HepG2 (cell line): Measurements from ENCODE around the gene GNB3. TPM values are rescaled to one million over a fixed set of nuclear protein-coding genes. Genes with fewer than 3 reads are reported as not detected.

Experiments used
- ATAC-seq: fragments of 200-7000 bp; cut with Tn5 transposase; 3 replicates; pipeline ENCODE4 v1.9.1; 2020; ENCODE audit warnings: mild to moderate bottlenecking, moderate library complexity
- BruUV-seq: library from RNA; stranded (reverse); fragments of 400-500 nt; replicated peaks from 2 replicates; lab custom pipeline; 2021; lab: Mats Ljungman, UMichigan
- CTCF ChIA-PET: fragments of 300-600 bp; formaldehyde crosslinking; extraction: SDS; loops from one replicate; lab custom pipeline; 2021; ENCODE audit warnings: low total read pairs, inconsistent platforms, low intra/inter-chr PET ratio; lab: Yijun Ruan, JAX
- POLR2A ChIA-PET: fragments of 350-600 bp; sonication (Branson Sonifier 250); formaldehyde crosslinking; loops from one replicate; lab custom pipeline; 2020; ENCODE audit warnings: antibody characterized with exemption, inconsistent platforms; lab: Yijun Ruan, JAX
- DNase-seq: peaks from one replicate; pipeline ENCODE4 v3.0.0-alpha.2; 2015; ENCODE audit warnings: low spot score
- FAIRE-seq: peaks from 3 replicates; lab custom pipeline; 2011; peaks lifted over from hg19 to GRCh38; lab: Jason Lieb, UNC
- H2AFZ ChIP-seq: one replicate; pipeline ENCODE4 v1.6.1; 2011; ENCODE audit warnings: low read length, inconsistent platforms
- H3K27ac ChIP-seq: fragments of 300-600 bp; 3 replicates; pipeline ENCODE4 v1.8.0; 2011; ENCODE audit warnings: mixed run types, mild to moderate bottlenecking, mixed read lengths, low read length, inconsistent platforms; ENCODE audit not compliant: insufficient read depth; ENCODE audit errors: extremely low read length
- H3K27me3 ChIP-seq, 2 experiments: fragments of 200-600 bp in 1 of 2; 2 replicates in 1 of 2; 3 replicates in 1 of 2; pipeline versions ENCODE4 v1.6.0 to v1.8.0; 2011; ENCODE audit warnings: low read length in 2 of 2, mild to moderate bottlenecking in 2 of 2, moderate library complexity in 2 of 2, inconsistent platforms in 1 of 2; ENCODE audit not compliant: insufficient read depth in 2 of 2, control insufficient read depth in 1 of 2
- H3K36me3 ChIP-seq, 2 experiments: fragments of 200-600 bp in 1 of 2; replicated peaks in 1 of 2; 2 replicates in 1 of 2; 3 replicates in 1 of 2; pipeline versions ENCODE4 v1.5.1 to v1.8.0; 2011; ENCODE audit warnings: low read length in 2 of 2, inconsistent platforms in 1 of 2; ENCODE audit not compliant: insufficient read depth in 2 of 2, control insufficient read depth in 1 of 2
- H3K4me1 ChIP-seq: 2 replicates; pipeline ENCODE4 v1.5.1; 2012; ENCODE audit warnings: low read length, inconsistent platforms; ENCODE audit not compliant: insufficient read depth
- H3K4me2 ChIP-seq: 2 replicates; pipeline ENCODE4 v1.6.0; 2011; ENCODE audit warnings: low read depth, low read length, inconsistent platforms
- H3K4me3 ChIP-seq, 3 experiments: fragments of 200-600 bp in 1 of 3; sonication (generic), shearing (Covaris generic) in 1 of 3; replicated peaks in 1 of 3; 2 replicates each; pipeline ENCODE4 v1.5.1; 2011 to 2016; ENCODE audit warnings: low read length in 3 of 3, inconsistent platforms in 2 of 3, low read depth in 2 of 3, mild to moderate bottlenecking in 2 of 3, control low read depth in 1 of 3, mixed read lengths in 1 of 3; ENCODE audit not compliant: insufficient read depth in 1 of 3
- H3K79me2 ChIP-seq: one replicate; pipeline ENCODE4 v1.6.1; 2011; ENCODE audit warnings: low read length, inconsistent platforms; ENCODE audit not compliant: insufficient read depth
- H3K9ac ChIP-seq: 2 replicates; pipeline ENCODE4 v1.6.0; 2011; ENCODE audit warnings: mild to moderate bottlenecking, low read depth, low read length, inconsistent platforms; ENCODE audit not compliant: insufficient read depth
- H3K9me3 ChIP-seq: 2 replicates; pipeline ENCODE4 v1.5.1; 2012; ENCODE audit warnings: mild to moderate bottlenecking, low read length
- H4K20me1 ChIP-seq: 2 replicates; pipeline ENCODE4 v1.6.0; 2011; ENCODE audit warnings: inconsistent platforms, mild to moderate bottlenecking, low read length, moderate library complexity; ENCODE audit not compliant: insufficient read depth
- GATAD1 ChIP-seq: IDR thresholded peaks from 2 replicates; pipeline ENCODE4 v1.6.1; 2016; ENCODE audit warnings: missing genetic modification reagents, missing compliant biosample characterization
- HDAC6 ChIP-seq: fragments of 200-600 bp; sonication (generic); IDR thresholded peaks from 2 replicates; pipeline ENCODE4 v1.7.0; 2017; ENCODE audit warnings: mild to moderate bottlenecking, antibody characterized with exemption, low read length, low read depth
- RORA ChIP-seq: sonication (generic); formaldehyde crosslinking; IDR thresholded peaks from 2 replicates; pipeline ENCODE4 v1.5.0; 2020; ENCODE audit warnings: mild to moderate bottlenecking, missing genetic modification reagents, moderate library complexity
- SP2 ChIP-seq: sonication (generic); formaldehyde crosslinking; IDR thresholded peaks from 2 replicates; pipeline ENCODE4 v1.5.1; 2020; ENCODE audit warnings: mild to moderate bottlenecking, missing genetic modification reagents
- WGBS: methylation state at CpG from one replicate; pipeline ENCODE4 v1.1.6; 2017; ENCODE audit warnings: low lambda C conversion rate; 5-methylcytosine and 5-hydroxymethylcytosine counted together
- in situ Hi-C: cut with HindIII; loops from 2 replicates; pipeline ENCODE4 v1.10.0; 2017; ENCODE audit warnings: low pct_unique_long_range_greater_than_20kb; ENCODE audit not compliant: extremely low pct_ligation_motif_present
- intact Hi-C: fragments of 100-400 bp; cut with micrococcal nuclease; formaldehyde crosslinking; loops from one replicate; pipeline ENCODE4 v1.10.0; 2022; ENCODE audit not compliant: unreplicated experiment
- polyA plus RNA-seq, 8 experiments: library from polyadenylated mRNA; depleted of rRNA in 3 of 8; stranded (reverse) in 7 of 8; unstranded in 1 of 8; fragments of >200 nt; fragmentation: Illumina TruSeq in 4 of 8; extraction: Trizol in 4 of 8; gene quantifications; 2 replicates each; pipeline versions ENCODE4 v1.2.1 to v1.2.3, GENCODE V29; 2011 to 2016; ENCODE audit warnings: low read depth in 4 of 8, missing spikeins in 1 of 8, mixed read lengths in 1 of 8; ENCODE audit not compliant: insufficient read depth in 1 of 8
- total RNA-seq, 5 experiments: library from RNA; depleted of rRNA; stranded (reverse); fragments of >200 nt; fragmentation: Illumina TruSeq; extraction: Trizol; gene quantifications; 2 replicates each; pipeline ENCODE4 v1.2.3, GENCODE V29; 2016; ENCODE audit warnings: low read depth in 1 of 5
- TF ChIP-seq, protein P1 (sequence below): sonication (generic); formaldehyde crosslinking; conservative IDR thresholded peaks from 2 replicates; pipeline ENCODE4 v1.4.0; 2020; ENCODE audit warnings: missing genetic modification reagents
- TF ChIP-seq, protein P2 (sequence below): sonication (generic); formaldehyde crosslinking; IDR thresholded peaks from 2 replicates; pipeline ENCODE4 v1.4.0; 2020; ENCODE audit warnings: missing genetic modification reagents
- TF ChIP-seq, protein P3 (sequence below): sonication (generic); formaldehyde crosslinking; IDR thresholded peaks from 2 replicates; pipeline ENCODE4 v1.5.0; 2020; ENCODE audit warnings: mild to moderate bottlenecking, low read depth, missing genetic modification reagents, borderline replicate concordance

The GNB3 gene
- total and polyA plus RNA-seq, 2 of the 13 experiments (the other 11 are each of a cell fraction or from before 2014, with no cell fraction given) = 1.3 to 3.6 TPM

DNA sequence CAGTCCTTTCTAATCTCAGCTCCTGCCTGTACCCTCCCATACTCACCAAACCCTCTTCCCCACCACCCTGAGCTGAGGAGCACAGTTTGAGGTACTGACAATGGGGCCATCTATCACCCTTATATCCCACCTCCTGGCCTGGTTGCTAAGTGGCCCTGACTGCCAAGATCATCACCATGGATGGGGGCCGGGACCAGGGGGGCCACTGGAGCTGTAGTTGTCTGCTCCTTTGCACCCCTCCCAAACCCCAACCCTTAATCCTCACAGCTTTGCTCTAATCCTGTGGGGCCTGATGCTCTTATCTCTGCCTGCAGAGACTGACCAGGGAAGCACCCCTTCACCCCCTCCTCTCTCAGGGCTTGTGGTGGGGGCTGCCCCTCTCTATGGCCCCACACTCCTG lies 395 bp upstream of the GNB3 start (continued):
- TF ChIP-seq GATAD1 = no peak
- TF ChIP-seq SP2 (CRISPR knock-in tag) = no peak

DNA sequence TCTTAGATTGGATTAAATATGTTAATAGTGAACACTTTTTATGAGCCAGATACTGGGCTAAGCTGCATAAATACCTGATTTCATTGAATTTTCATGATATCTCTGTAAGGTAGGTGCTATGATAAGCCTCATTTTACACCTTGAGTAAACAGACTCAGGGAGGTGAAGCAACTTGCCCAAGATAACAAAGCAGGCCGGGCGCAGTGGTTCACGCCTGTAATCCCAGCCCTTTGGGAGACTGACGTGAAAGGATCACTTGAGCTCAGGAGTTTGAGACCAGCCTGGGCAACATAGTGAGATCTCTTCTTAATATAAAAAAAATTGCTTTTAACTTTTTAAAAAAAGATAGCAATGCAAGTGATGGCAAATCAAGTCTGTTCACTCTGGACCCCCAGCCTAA lies 1.4 kb downstream of the GNB3 start:
- intact Hi-C loops (no loop called here), in situ Hi-C loops (no loop called here)
- Histone ChIP-seq H3K4me2 (no peak overlapping the region), H3K79me2 (no peaks in the 10 kb centered on the region), H3K9ac (no peak overlapping the region), H2AFZ (no peak overlapping the region), H3K27ac (no peak overlapping the region), H3K36me3 (peaks cover 15 to 25% of the 10 kb centered on the region in 2 experiments; a peak in 4 of 5 replicates), H3K9me3 (no peaks in the 10 kb centered on the region), H4K20me1 (no peaks in the 10 kb centered on the region), H3K27me3 (no peaks in the 10 kb centered on the region), H3K4me1 (no peaks in the 10 kb centered on the region), H3K4me3 (no peak overlapping the region)
- 91% methylated on average over 4 of the region's 4 CpGs for WGBS
- TF ChIP-seq, protein P1, sequence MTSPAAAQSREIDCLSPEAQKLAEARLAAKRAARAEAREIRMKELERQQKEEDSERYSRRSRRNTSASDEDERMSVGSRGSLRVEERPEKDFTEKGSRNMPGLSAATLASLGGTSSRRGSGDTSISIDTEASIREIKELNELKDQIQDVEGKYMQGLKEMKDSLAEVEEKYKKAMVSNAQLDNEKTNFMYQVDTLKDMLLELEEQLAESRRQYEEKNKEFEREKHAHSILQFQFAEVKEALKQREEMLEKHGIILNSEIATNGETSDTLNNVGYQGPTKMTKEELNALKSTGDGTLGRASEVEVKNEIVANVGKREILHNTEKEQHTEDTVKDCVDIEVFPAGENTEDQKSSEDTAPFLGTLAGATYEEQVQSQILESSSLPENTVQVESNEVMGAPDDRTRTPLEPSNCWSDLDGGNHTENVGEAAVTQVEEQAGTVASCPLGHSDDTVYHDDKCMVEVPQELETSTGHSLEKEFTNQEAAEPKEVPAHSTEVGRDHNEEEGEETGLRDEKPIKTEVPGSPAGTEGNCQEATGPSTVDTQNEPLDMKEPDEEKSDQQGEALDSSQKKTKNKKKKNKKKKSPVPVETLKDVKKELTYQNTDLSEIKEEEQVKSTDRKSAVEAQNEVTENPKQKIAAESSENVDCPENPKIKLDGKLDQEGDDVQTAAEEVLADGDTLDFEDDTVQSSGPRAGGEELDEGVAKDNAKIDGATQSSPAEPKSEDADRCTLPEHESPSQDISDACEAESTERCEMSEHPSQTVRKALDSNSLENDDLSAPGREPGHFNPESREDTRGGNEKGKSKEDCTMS (CRISPR knock-in tag) = no peak
- TF ChIP-seq, protein P2, sequence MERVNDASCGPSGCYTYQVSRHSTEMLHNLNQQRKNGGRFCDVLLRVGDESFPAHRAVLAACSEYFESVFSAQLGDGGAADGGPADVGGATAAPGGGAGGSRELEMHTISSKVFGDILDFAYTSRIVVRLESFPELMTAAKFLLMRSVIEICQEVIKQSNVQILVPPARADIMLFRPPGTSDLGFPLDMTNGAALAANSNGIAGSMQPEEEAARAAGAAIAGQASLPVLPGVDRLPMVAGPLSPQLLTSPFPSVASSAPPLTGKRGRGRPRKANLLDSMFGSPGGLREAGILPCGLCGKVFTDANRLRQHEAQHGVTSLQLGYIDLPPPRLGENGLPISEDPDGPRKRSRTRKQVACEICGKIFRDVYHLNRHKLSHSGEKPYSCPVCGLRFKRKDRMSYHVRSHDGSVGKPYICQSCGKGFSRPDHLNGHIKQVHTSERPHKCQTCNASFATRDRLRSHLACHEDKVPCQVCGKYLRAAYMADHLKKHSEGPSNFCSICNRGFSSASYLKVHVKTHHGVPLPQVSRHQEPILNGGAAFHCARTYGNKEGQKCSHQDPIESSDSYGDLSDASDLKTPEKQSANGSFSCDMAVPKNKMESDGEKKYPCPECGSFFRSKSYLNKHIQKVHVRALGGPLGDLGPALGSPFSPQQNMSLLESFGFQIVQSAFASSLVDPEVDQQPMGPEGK = no peak
- TF ChIP-seq HDAC6 (no peak), RORA (CRISPR knock-in tag) (no peak)
- TF ChIP-seq, protein P3, sequence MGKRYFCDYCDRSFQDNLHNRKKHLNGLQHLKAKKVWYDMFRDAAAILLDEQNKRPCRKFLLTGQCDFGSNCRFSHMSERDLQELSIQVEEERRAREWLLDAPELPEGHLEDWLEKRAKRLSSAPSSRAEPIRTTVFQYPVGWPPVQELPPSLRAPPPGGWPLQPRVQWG (CRISPR knock-in tag) = no peak
- BruUV-seq = no TSS peak
- no peak for DNase-seq
- no peak for ATAC-seq
- ChIA-PET POLR2A (no interaction called here), CTCF (no interaction called here)
- no peak for FAIRE-seq
